Ramos (cell line): ENCODE measurements around the gene ITGB5.

ENCODE experiments used
- in situ Hi-C: fragments of 300-500 bp; cut with MboI; formaldehyde crosslinking; loops from one replicate; pipeline ENCODE4 v1.14.3; 2022; ENCODE audit warnings: low sequenced_read_pairs; ENCODE audit not compliant: unreplicated experiment

ITGB5 gene

GRCh38 chr3:124873226-124873625 lies 13.9 kb downstream of the ITGB5 start:
- in situ Hi-C loops = no loop called here

DNA sequence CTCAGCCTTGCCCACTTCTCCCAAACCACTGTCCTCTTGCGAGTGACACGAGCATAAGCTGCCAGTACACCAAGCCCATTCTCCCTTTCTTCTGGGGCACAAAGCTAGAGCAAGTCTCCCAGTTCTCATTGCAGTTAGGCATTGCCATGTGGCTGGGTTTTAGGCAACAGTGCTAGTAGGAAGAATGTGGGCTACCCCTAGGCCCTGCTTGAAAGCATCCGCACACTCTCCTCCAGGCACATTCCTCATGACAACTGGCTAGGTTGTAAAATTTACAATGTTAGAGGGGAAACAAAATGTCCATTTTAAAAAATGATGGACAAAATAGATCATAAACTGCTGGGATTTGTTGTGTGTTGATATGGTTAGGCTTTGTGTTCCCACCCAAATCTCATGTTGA lies 19.7 kb downstream of the ITGB5 start:
- in situ Hi-C loops = no loop called here

- in situ Hi-C loops = no loop called here
Observed at GRCh38 chr3:124862006-124862405, 25.2 kb downstream of the ITGB5 start.

DNA sequence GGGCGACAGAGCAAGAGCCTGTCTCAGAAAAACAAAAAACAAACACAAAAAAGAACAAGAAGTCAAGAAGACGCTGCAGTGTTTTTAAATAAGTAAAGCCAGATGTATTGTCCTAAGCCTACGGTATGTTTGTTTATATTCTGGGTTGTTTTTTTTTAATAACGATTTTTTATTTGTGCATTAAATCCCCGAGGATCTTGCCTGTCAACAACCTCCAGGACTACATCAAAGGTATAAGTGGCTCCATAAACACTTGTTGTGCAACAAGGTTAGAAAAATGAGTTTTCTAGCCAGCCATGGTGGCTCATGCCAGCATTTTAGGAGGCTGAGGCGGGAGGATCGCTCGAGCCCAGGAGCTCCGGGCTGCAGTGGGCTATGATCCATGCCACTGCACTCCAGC lies 26.1 kb downstream of the ITGB5 start:
- in situ Hi-C loops = no loop called here

DNA sequence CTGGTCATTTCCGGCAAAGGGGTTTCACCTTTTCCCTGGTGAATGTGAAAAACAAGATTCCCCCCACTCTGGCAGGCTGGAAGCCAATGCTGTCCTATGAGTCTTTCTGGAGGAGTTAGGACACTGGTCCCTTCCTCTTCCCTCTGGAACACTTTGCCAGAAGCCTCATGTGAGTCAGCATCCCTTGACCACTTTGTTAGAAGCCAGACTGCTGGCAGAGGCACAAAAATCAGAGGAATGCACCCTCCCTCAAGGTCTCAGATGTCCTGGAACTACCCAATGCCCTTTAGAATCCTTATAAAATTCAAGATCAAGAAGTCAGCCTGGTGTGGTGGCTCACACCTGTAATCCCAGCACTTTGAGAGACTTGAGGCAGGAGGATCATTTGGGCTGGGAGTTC lies 26.6 kb downstream of the ITGB5 start:
- in situ Hi-C loops = no loop called here

GRCh38 chr3:124859025-124859424 lies 28.1 kb downstream of the ITGB5 start:
- in situ Hi-C loops = no loop called here

- in situ Hi-C loops = no loop called here
Observed at GRCh38 chr3:124858275-124858674, 28.9 kb downstream of the ITGB5 start.

DNA sequence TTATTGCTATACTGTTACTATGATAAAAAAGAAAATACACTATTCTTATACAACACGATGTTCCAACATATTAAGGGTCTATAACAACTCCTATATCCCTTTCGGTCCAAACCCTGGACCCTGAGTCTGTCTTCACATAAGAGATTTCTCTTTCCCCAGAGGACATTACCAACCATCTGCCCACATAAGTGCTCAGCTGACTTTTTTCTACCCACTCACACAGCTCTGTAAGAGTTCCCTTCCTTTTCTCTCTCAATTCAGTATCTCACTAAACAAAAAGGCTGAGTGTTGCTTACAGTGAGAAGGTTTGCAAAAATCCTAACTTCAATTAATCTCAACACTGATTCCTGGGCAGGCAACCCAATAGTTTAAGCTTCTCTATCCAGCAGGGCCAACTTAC lies 30.5 kb downstream of the ITGB5 start:
- in situ Hi-C loops = no loop called here

- in situ Hi-C loops = no loop called here
Observed at GRCh38 chr3:124854009-124854408, 33.2 kb downstream of the ITGB5 start.

DNA sequence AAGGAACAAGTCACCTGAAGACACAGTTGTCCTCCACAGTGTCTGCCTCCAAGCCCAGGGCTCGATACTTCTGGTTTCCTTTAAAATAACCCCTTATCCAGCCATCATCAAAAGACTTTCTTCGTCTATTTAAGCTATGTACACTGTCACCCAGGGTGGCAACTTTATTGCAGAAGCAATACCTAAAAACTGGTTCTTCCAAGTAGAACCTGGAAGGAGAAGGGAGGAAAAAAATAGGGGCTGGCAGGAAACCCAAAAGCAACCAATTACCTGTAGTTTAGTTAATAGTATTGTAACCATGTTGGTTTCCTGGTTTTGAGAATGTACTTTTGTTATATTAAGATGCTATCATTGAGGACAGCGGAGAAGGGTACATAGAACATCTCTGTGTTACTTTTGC lies 33.7 kb downstream of the ITGB5 start:
- in situ Hi-C loops = no loop called here

GRCh38 chr3:124851905-124852304 lies 35.3 kb downstream of the ITGB5 start:
- in situ Hi-C loops = no loop called here

- in situ Hi-C loops = no loop called here
Observed at GRCh38 chr3:124851136-124851535, 36.0 kb downstream of the ITGB5 start.

GRCh38 chr3:124850633-124851032 lies 36.5 kb downstream of the ITGB5 start:
- in situ Hi-C loops = no loop called here

GRCh38 chr3:124850212-124850611 lies 37.0 kb downstream of the ITGB5 start:
- in situ Hi-C loops = no loop called here

GRCh38 chr3:124848300-124848699 lies 38.9 kb downstream of the ITGB5 start:
- in situ Hi-C loops = no loop called here

GRCh38 chr3:124847863-124848262 lies 39.3 kb downstream of the ITGB5 start:
- in situ Hi-C loops = no loop called here

GRCh38 chr3:124847051-124847450 lies 40.1 kb downstream of the ITGB5 start:
- in situ Hi-C loops = no loop called here

DNA sequence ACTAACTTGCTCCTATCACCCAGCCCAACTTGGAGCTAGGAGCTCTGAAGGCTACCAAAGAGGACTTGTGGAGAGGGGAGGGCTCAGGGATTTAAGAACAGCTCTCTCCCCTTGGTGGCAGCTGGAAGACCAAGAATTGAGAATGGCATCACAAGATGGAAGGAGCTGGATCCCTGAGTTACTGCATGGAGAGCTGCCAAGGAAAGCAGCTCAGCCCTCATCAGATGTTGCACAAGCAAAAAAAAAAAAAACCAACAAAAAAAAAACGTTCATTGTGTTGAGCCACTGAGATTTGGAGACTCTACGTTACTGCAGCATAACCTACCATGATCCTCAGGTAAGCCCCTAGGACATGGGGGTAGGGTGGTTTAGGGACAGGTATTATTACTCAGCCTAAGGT lies 41.0 kb downstream of the ITGB5 start:
- in situ Hi-C loops = no loop called here

GRCh38 chr3:124845406-124845805 lies 41.8 kb downstream of the ITGB5 start:
- in situ Hi-C loops = no loop called here

DNA sequence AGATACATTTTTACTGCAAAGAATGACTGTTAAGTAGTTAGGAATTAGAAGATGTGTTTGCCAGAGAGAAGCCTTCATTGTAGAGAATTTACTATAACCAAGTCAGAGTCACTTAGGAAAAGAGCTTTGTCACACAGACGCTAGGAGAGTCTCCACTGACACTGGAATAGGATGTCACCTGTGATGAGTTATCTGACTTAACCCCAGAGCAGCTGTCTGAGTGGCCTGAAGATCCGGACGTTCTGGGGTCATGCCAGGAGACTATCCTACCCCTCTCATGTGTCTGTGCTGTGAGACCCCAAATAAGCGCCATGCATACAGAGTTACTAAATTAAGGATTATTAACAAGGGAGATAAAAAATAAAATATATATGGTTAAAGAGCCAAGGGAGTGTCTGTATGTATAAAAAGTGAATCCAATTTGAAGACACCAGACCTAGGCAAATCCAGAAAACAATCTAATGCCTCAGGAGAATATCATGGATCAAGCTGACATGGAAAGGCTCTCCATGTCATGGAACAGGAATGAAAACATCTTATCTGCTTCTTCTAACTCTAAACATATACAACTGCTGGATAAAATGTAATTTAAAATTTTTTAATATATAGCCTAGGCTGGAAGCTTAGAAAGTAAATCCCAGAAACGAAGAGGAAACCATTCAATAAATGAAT lies 43.5 kb downstream of the ITGB5 start:
- in situ Hi-C loops = no loop called here

DNA sequence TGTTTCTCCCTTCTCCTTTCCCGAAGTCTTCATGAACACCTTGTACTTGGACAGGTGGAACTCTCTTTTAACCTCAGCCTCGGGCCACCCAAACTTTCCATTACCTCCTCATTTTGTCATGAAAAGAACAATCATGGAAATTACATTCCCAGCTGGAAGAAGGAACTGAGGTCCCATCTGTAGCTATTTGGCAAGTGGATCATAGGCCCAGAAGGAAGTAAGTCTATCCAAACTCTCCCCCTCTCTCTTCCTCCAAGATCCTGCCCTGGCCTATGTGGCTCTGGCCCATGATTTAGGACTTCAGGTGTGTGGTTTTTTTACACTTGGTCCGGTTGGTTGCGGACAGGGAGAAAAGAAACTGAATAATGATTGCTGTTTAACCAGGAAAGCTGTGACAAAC lies 44.1 kb downstream of the ITGB5 start:
- in situ Hi-C loops = no loop called here

DNA sequence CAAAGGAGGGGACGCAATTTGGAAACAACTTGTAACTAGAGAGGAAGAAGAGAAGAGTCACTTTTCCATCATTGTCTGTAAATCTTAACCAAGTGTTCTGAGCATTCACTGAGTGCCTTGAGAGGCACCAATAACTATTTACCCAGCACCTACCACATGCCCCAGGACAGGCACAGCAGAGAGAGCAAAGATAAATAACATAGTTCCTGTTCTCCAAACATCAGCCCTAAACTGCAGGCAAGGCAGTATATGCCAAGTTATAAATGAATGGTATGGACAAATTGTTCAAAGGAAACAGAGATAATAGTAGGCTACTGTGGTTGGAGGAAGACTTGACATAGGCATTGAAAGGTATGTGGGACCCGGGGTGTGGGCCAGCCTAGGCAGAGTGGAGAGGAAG lies 45.6 kb downstream of the ITGB5 start:
- in situ Hi-C loops = no loop called here

DNA sequence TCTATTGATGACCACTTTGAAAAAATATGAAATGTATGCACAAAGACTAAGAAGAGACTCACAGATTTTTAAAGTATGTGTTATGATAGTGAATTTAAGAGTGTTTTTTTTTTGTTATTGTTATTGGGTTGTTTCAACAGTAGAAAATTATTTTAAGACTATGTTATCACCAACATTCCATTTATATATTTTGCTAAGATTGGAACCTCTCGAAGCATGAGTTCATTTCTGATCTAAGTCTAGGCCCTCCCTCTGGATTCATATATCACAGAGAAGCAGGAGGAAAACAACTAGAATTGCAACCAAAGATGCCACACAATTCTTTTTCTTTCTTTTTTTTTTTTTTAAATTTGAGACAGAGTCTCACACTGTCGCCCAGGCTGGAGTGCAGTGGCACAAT lies 46.8 kb downstream of the ITGB5 start:
- in situ Hi-C loops = no loop called here
